ENCODE measurements around the gene SLC13A4.
A peak's percentile ranks its signal among the peaks of the same experiment; 100 is the strongest.
"Not testable (repeated sequence)": the region's sequence is repeated elsewhere in the genome, so short reads cannot be mapped to it uniquely, and the experiment has no call there.

SLC13A4 gene

DNA sequence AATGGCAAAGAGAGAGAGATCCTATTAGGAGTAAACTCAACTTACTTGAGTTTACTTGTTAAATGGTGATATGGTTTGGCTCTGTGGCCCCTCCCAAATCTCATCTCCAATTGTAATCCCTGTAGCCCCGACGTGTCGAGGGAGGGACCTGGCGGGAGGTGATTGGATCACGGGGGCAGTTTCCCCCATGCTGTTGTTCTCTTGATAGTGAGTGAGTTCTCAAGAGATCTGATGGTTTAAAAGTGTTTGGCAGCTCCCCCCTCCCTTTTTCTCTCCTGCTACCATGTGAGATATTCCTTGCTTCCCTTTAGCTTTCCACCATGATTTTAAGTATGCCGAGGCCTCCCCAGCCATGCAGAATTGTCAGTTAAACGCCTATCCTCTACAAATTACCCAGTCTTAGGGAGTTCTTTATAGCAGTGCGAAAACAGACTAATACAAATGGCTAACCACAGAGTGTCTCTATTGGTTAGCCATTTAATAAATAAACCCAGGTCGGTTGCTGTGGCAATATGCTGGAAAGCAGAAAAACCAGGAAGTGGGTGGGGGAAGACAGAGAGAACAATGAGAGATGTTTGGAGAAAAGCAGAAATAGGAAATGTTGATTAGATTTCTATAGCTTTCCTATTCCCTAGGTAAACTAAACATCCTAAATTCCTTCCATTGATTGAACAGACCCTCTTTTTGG lies 68.7 kb downstream of the SLC13A4 start:
- DNase-seq: no peak

DNA sequence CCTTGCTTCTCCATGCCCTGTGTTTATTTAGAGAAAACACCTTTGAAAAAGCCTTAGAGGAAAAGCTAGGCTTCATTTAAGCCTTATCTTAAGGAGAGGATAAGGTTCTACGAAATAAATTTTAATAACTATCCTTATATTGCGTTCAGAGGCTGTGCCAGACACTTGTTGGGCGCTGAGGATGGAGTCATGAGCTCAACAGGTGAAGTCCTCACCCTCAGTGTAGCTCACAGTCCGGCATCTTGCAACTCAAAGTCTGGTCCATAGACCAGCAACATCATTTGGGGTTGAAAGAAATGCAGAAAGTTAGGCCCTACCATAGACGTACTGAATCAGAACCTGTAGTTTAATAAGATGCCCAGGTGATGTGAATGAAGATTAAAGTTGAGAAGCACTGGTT lies 69.4 kb downstream of the SLC13A4 start:
- no peak for DNase-seq

GRCh38 chr7:135653340-135654080 lies 74.5 kb downstream of the SLC13A4 start:
- no peak for DNase-seq

DNA sequence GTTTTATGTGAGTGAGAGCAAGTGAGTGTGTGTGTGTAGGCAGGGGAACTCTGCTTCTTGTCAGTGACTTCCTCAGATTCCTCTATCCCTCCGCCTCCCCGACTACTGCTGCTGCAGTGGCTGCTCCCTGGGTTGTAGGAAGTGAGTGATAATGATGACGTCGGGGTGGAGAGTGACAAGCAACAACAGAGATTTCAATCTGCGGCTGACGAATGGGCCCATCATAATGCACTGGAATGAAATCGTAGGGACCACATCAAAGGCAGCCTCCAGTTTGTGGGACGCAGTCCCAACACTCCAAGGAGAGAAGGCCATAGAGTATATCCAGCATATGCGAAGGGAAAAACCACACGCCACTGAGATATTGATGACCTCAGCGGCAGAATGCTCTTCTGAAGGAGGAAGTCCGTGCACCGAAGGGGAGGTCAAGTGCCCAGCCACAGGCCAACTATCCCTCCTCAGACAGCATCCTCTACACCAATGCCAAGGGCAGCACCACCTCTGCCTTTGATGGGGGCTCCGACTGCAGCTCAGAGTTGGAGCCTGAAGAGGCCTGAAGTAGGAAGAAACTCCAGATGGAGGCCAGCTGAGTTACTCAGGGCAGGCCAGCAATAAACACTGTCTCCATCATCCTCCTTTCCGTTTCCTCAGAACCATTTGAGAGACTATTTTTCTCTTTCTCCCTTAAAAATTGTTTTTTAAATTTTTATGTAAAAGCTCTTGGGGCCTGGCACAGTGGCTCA lies 77.0 kb downstream of the SLC13A4 start:
- DNase-seq: no peak

DNA sequence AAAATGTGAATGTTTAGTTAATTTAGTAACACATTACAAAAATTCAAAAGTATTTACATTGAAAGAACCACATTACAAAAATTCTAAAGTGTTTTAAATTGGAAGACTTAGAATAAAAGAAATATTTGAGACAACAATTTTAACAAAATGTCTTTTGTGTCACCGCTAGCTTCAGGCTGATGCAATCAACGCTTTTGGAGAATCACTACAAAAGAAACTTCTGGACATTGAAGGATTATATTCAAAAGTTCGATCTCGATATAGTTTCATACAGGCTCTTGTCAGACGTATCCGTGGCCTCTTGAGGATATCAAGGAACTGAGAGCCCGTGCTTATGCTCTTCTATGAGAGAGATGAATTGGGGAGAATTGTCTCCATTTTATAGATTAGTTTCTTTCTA lies 79.8 kb downstream of the SLC13A4 start:
- no peak for DNase-seq

DNA sequence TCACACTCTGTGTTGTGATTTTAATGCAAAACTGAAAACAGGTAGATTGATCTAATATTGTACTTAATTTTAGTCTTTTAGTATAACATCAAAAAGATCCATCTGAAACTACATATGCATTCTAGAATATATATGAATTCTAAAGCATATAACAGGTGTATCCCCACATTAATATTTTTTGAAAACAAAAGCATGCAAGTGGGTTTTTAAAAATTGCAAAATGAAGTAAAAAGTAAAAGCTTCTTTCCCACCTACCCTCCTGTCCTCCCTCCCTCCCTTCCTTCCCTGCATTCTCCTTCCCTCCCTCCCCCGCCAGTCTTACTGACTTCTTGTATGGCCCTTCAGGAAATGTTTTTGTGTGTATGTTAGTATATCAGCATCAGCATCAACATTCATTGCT lies 80.2 kb downstream of the SLC13A4 start:
- no peak for DNase-seq

DNA sequence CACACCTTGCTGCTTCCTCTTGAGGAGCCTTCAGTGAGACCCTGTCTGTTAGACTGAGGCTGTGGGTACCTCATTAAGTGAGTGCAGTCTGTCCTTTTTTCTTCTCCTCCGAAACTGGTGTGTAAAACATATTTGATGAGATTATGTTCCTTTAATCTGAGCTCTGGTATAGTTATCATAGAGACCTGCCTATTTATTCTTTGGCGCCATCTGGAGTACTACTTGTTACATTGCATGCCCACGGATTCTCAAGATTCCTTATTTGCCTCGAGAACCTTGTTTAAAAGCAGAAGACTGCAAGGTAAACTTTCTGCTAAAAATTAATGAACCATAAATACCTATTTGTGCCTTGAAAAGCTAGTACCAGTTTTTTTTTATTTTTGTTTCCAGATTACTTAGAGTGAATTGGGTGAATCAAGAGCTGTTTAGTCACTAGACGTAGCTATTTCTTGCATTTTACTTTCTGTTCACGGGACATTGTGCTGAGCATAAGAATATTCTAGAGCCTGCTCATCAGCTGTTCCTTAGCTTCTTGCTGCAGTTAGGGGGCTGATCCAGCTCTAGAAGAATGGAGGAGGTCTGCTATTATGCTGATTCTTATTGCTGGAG lies 82.6 kb downstream of the SLC13A4 start:
- peak; percentile 71 for DNase-seq

DNA sequence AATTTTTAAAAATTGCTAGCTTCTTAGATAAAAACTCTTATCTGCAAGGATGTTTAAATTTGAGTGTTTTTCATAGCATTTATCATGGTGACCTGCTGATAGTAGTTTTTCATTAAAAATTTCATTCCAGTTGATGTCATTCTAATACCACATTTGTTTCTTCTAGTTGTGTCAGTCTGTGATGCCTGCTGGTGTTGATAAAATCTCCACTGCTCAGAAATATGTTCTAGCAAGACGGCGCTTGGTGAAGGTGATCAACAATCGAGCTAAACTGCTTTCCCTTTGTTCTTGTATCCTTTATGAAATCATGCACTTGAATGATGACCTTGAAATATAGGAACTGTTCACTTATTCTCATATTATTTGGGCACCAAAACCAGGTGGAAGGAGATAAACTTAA lies 83.3 kb downstream of the SLC13A4 start:
- DNase-seq: no peak

- DNase-seq: no peak
These were observed 83.8 kb downstream of the SLC13A4 start for GRCh38 chr7:135644154-135644553.

DNA sequence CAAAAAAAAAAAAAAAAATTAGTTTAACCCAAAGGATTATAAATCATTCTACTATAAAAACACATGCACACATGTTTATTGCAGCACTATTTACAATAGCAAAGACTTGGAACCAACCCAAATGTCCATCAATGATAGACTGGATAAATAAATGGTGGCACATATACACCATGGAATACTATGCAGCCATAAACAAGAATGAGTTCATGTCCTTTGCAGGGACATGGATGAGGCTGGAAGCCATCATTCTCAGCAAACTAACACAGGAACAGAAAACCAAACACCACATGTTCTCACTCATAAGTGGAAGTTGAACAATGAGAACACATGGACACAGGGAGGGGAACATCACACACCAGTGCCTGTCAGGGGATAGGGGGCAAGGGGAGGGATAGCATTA lies 88.3 kb downstream of the SLC13A4 start:
- DNase-seq: not testable (repeated sequence)

- no peak for DNase-seq
These were observed 93.7 kb downstream of the SLC13A4 start for GRCh38 chr7:135634191-135634878.
